HCT116 (cell line): ENCODE measurements around the gene PLA2G2C. TPM values are rescaled to one million over a fixed set of nuclear protein-coding genes. Genes with fewer than 3 reads are reported as not detected.

Source experiments
- ATAC-seq: fragments of 200-7000 bp; cut with Tn5 transposase; 2 replicates; pipeline ENCODE4 v1.9.1; 2020; ENCODE audit warnings: mild to moderate bottlenecking, moderate library complexity
- BruUV-seq: library from RNA; stranded (reverse); fragments of 400-500 nt; replicated peaks from 2 replicates; lab custom pipeline; 2021; lab: Mats Ljungman, UMichigan
- CTCF ChIA-PET: fragments of 300-600 bp; sonication (Branson Sonifier 250); formaldehyde crosslinking; loops from one replicate; lab custom pipeline; 2021; ENCODE audit warnings: antibody characterized with exemption; lab: Charles Lee
- POLR2A ChIA-PET: fragments of 300-600, 350-600 bp; sonication (Branson Sonifier 250); formaldehyde crosslinking; loops from one replicate; lab custom pipeline; 2021; ENCODE audit warnings: antibody characterized with exemption; lab: Charles Lee
- RAD21 ChIA-PET, 2 experiments: fragments of 300-600 bp; sonication (Branson Sonifier 250); formaldehyde crosslinking; loops; one replicate each; lab custom pipeline; 2023; ENCODE audit warnings: low total read pairs in 2 of 2; ENCODE audit not compliant: uncharacterized antibody in 2 of 2, unreplicated experiment in 2 of 2, low non-redundant PET in 1 of 2; lab: Charles Lee
- DNase-seq: peaks from one replicate; pipeline ENCODE4 v3.0.0-alpha.2; 2010; ENCODE audit warnings: low read depth, low spot score
- H2AFZ ChIP-seq: fragments of 200-600 bp; shearing (Covaris generic), sonication (generic); 2 replicates; pipeline ENCODE4 v1.6.1; 2017; ENCODE audit warnings: low read depth, mixed run types, mixed read lengths, antibody characterized with exemption, low read length; ENCODE audit not compliant: poor library complexity, severe bottlenecking
- H3K27ac ChIP-seq: 2 replicates; pipeline ENCODE4 v1.5.1; 2012; ENCODE audit warnings: low read depth, low read length
- H3K27me3 ChIP-seq: fragments of 200-600 bp; sonication (generic); 2 replicates; pipeline ENCODE4 v1.6.1; 2016; ENCODE audit warnings: mixed run types, low read length, mixed read lengths; ENCODE audit not compliant: insufficient read depth
- H3K36me3 ChIP-seq, 2 experiments: fragments of 200-500 bp in 1 of 2; fragments of 200-600 bp in 1 of 2; sonication (Bioruptor generic) in 1 of 2; sonication (generic) in 1 of 2; 2 replicates each; pipeline versions ENCODE4 v1.5.1 to v1.6.1; 2014 to 2016; ENCODE audit warnings: low read length in 2 of 2, inconsistent platforms in 1 of 2, mixed read lengths in 1 of 2, mixed run types in 1 of 2; ENCODE audit not compliant: insufficient read depth in 2 of 2, control insufficient read depth in 1 of 2
- H3K4me1 ChIP-seq, 2 experiments: fragments of 200-600 bp in 1 of 2; sonication (generic) in 1 of 2; 2 replicates each; pipeline versions ENCODE4 v1.5.1 to v1.6.1; 2012 to 2017; ENCODE audit warnings: low read length in 2 of 2, inconsistent platforms in 1 of 2, mild to moderate bottlenecking in 1 of 2, mixed read lengths in 1 of 2, mixed run types in 1 of 2, moderate library complexity in 1 of 2; ENCODE audit not compliant: insufficient read depth in 2 of 2, control insufficient read depth in 1 of 2
- H3K4me2 ChIP-seq: fragments of 200-600 bp; sonication (generic); 2 replicates; pipeline ENCODE4 v1.6.1; 2017; ENCODE audit warnings: mixed run types, low read length, mixed read lengths
- H3K4me3 ChIP-seq, 2 experiments: fragments of 200-600 bp in 1 of 2; sonication (generic) in 1 of 2; replicated peaks in 1 of 2; 2 replicates each; pipeline ENCODE4 v1.5.1; 2011 to 2016; ENCODE audit warnings: low read length in 2 of 2, control low read depth in 1 of 2, low read depth in 1 of 2, mild to moderate bottlenecking in 1 of 2, mixed read lengths in 1 of 2, mixed run types in 1 of 2
- H3K79me2 ChIP-seq: fragments of 200-600 bp; sonication (generic); 2 replicates; pipeline ENCODE4 v1.6.1; 2017; ENCODE audit warnings: mild to moderate bottlenecking, mixed run types, low read length, moderate library complexity, mixed read lengths; ENCODE audit not compliant: insufficient read depth
- H3K9ac ChIP-seq: fragments of 200-600 bp; sonication (generic); 2 replicates; pipeline ENCODE4 v1.6.1; 2016; ENCODE audit warnings: low read length, mixed read lengths
- H3K9me2 ChIP-seq: fragments of 200-600 bp; sonication (generic), shearing (Covaris generic); 2 replicates; pipeline ENCODE4 v1.6.1; 2017; ENCODE audit warnings: mixed run types, mild to moderate bottlenecking, moderate library complexity; ENCODE audit not compliant: insufficient read depth
- H3K9me3 ChIP-seq, 2 experiments: fragments of 200-500 bp in 1 of 2; fragments of 200-600 bp in 1 of 2; sonication (Bioruptor generic) in 1 of 2; sonication (generic) in 1 of 2; 2 replicates each; pipeline ENCODE4 v1.6.1; 2014 to 2017; ENCODE audit warnings: low read length in 2 of 2, mixed read lengths in 2 of 2, inconsistent platforms in 1 of 2, low read depth in 1 of 2, mild to moderate bottlenecking in 1 of 2, mixed run types in 1 of 2, moderate library complexity in 1 of 2; ENCODE audit not compliant: control insufficient read depth in 1 of 2, insufficient read depth in 1 of 2
- H4K20me1 ChIP-seq: fragments of 200-600 bp; sonication (generic), shearing (Covaris generic); 2 replicates; pipeline ENCODE4 v1.6.1; 2017; ENCODE audit warnings: mixed run types, mild to moderate bottlenecking, moderate library complexity; ENCODE audit not compliant: insufficient read depth
- ATF3 ChIP-seq: IDR thresholded peaks from 2 replicates; pipeline ENCODE4 v1.6.1; 2012
- CBX3 ChIP-seq: IDR thresholded peaks from 2 replicates; pipeline ENCODE4 v1.6.1; 2012; ENCODE audit warnings: low read depth
- CEBPB ChIP-seq: IDR thresholded peaks from 2 replicates; pipeline ENCODE4 v1.6.1; 2012; ENCODE audit warnings: low read depth
- ELF1 ChIP-seq: IDR thresholded peaks from 2 replicates; pipeline ENCODE4 v1.6.1; 2012; ENCODE audit warnings: low read depth, borderline replicate concordance
- EZH2 ChIP-seq: fragments of 200-600 bp; sonication (generic); IDR thresholded peaks from 2 replicates; pipeline ENCODE4 v1.6.1; 2017; ENCODE audit warnings: antibody characterized with exemption, mixed run types
- EZH2phosphoT487 ChIP-seq: fragments of 200-600 bp; IDR thresholded peaks from 2 replicates; pipeline ENCODE4 v1.6.1; 2018; ENCODE audit warnings: antibody characterized with exemption, borderline replicate concordance
- JUND ChIP-seq: IDR thresholded peaks from 2 replicates; pipeline ENCODE4 v1.6.1; 2012
- POLR2A ChIP-seq: IDR thresholded peaks from 2 replicates; pipeline ENCODE4 v1.7.0; 2011; ENCODE audit warnings: borderline replicate concordance; ENCODE audit not compliant: insufficient read depth, insufficient read length; ENCODE audit errors: extremely low read depth
- POLR2AphosphoS5 ChIP-seq: IDR thresholded peaks from 2 replicates; pipeline ENCODE4 v1.6.1; 2011; ENCODE audit warnings: mild to moderate bottlenecking, low read depth, low read length, moderate library complexity
- SP1 ChIP-seq: IDR thresholded peaks from 2 replicates; pipeline ENCODE4 v1.6.1; 2012; ENCODE audit warnings: low read depth
- SRF ChIP-seq: IDR thresholded peaks from 2 replicates; pipeline ENCODE4 v1.6.1; 2012; ENCODE audit warnings: low read depth
- ZFX ChIP-seq: fragments of 450-650 bp; IDR thresholded peaks from 2 replicates; pipeline ENCODE4 v1.6.1; 2017
- ZNF274 ChIP-seq: fragments of 200-500 bp; sonication (Bioruptor generic); IDR thresholded peaks from 2 replicates; pipeline ENCODE4 v1.6.1; 2014; ENCODE audit warnings: mild to moderate bottlenecking, low read depth, low read length, inconsistent platforms
- intact Hi-C: fragments of 100-400 bp; cut with micrococcal nuclease; formaldehyde crosslinking; loops from 2 replicates; pipeline ENCODE4 v1.10.0; 2022
- total RNA-seq: library from RNA; stranded (reverse); gene quantifications from one replicate; pipeline ENCODE4 v1.2.1, GENCODE V29; 2021; ENCODE audit not compliant: unreplicated experiment
- TF ChIP-seq, protein P1 (sequence below): IDR thresholded peaks from 2 replicates; pipeline ENCODE4 v1.6.1; 2012; ENCODE audit warnings: low read depth
- TF ChIP-seq, protein P2 (sequence below): IDR thresholded peaks from 2 replicates; pipeline ENCODE4 v1.6.1; 2011; ENCODE audit warnings: mild to moderate bottlenecking, low read length, moderate library complexity; ENCODE audit not compliant: insufficient replicate concordance; ENCODE audit errors: extremely low read depth

The PLA2G2C gene
- total RNA-seq, 1 experiment from 2014 or later = not detected

GRCh38 chr1:20125100-20125499 lies 61.2 kb downstream of the PLA2G2C start:
- Histone ChIP-seq H3K27me3 (no peaks in the 10 kb centered on the region), H3K9me3 (no peaks in the 10 kb centered on the region), H3K4me2 (peak overlapping the region; percentile 48; the same call in 1 of the 2 replicates), H3K9me2 (no peaks in the 10 kb centered on the region), H3K36me3 (no peaks in the 10 kb centered on the region), H3K9ac (no peak overlapping the region), H3K4me3 (no peak overlapping the region), H3K79me2 (no peaks in the 10 kb centered on the region), H4K20me1 (no peaks in the 10 kb centered on the region), H2AFZ (peak overlapping the region; percentile 57), H3K4me1 (peaks cover 9 to 21% of the 10 kb centered on the region in 2 experiments), H3K27ac (no peak overlapping the region)
- ATAC-seq = no peak
- RAD21 ChIA-PET = no interaction called here
- BruUV-seq = no TSS peak
- DNase-seq = no peak
- TF ChIP-seq EZH2 = no peak
- intact Hi-C loops = no loop called here
- POLR2A ChIA-PET = no interaction called here
- CTCF ChIA-PET = interaction anchor here (0.6 to 1.4 kb wide), 2 partner anchors 22 to 23 kb away, joined by 3 read pairs; no protein-coding TSS in a partner anchor

- no TSS peak for BruUV-seq
- intact Hi-C loops = no loop called here
- TF ChIP-seq ELF1 (no peak), SP1 (peak; percentile 55), SRF (no peak; the same call in 1 of the 2 replicates), POLR2A (no peak), EZH2phosphoT487 (no peak), CBX3 (0 out of 2 replicates have a peak, but pooled peaks have one; percentile 33), CEBPB (no peak), ZFX (no peak), JUND (peak; percentile 88), POLR2AphosphoS5 (0 out of 2 replicates have a peak, but pooled peaks have one; percentile 31), ZNF274 (no peak), ATF3 (no peak)
- TF ChIP-seq, protein P1, sequence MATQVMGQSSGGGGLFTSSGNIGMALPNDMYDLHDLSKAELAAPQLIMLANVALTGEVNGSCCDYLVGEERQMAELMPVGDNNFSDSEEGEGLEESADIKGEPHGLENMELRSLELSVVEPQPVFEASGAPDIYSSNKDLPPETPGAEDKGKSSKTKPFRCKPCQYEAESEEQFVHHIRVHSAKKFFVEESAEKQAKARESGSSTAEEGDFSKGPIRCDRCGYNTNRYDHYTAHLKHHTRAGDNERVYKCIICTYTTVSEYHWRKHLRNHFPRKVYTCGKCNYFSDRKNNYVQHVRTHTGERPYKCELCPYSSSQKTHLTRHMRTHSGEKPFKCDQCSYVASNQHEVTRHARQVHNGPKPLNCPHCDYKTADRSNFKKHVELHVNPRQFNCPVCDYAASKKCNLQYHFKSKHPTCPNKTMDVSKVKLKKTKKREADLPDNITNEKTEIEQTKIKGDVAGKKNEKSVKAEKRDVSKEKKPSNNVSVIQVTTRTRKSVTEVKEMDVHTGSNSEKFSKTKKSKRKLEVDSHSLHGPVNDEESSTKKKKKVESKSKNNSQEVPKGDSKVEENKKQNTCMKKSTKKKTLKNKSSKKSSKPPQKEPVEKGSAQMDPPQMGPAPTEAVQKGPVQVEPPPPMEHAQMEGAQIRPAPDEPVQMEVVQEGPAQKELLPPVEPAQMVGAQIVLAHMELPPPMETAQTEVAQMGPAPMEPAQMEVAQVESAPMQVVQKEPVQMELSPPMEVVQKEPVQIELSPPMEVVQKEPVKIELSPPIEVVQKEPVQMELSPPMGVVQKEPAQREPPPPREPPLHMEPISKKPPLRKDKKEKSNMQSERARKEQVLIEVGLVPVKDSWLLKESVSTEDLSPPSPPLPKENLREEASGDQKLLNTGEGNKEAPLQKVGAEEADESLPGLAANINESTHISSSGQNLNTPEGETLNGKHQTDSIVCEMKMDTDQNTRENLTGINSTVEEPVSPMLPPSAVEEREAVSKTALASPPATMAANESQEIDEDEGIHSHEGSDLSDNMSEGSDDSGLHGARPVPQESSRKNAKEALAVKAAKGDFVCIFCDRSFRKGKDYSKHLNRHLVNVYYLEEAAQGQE = no peak
- TF ChIP-seq, protein P2, sequence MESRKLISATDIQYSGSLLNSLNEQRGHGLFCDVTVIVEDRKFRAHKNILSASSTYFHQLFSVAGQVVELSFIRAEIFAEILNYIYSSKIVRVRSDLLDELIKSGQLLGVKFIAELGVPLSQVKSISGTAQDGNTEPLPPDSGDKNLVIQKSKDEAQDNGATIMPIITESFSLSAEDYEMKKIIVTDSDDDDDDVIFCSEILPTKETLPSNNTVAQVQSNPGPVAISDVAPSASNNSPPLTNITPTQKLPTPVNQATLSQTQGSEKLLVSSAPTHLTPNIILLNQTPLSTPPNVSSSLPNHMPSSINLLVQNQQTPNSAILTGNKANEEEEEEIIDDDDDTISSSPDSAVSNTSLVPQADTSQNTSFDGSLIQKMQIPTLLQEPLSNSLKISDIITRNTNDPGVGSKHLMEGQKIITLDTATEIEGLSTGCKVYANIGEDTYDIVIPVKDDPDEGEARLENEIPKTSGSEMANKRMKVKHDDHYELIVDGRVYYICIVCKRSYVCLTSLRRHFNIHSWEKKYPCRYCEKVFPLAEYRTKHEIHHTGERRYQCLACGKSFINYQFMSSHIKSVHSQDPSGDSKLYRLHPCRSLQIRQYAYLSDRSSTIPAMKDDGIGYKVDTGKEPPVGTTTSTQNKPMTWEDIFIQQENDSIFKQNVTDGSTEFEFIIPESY = no peak
Observed at GRCh38 chr1:20124456-20125057, 61.8 kb downstream of the PLA2G2C start.

More at GRCh38 chr1:20124456-20125057, 61.8 kb downstream of the PLA2G2C start:
- POLR2A ChIA-PET = no interaction called here
- DNase-seq = peak; percentile 57
- H3K27me3 ChIP-seq = no peaks in the 10 kb centered on the region
- H3K79me2 ChIP-seq = no peaks in the 10 kb centered on the region
- no peaks in the 10 kb centered on the region for H3K9me2 ChIP-seq
- peak overlapping the region; percentile 60 for H2AFZ ChIP-seq
- no peaks in the 10 kb centered on the region for H3K9me3 ChIP-seq
- H3K4me2 ChIP-seq = peak overlapping the region; percentile 48
- H3K4me1 ChIP-seq = peaks cover 9 to 21% of the 10 kb centered on the region in 2 experiments
- peak; percentile 86 for ATAC-seq
- CTCF ChIA-PET = interaction anchor here (1.4 kb wide), 1 partner anchor 23 kb away, joined by 3 read pairs; no protein-coding TSS in a partner anchor
- H3K9ac ChIP-seq = no peak overlapping the region
- H3K27ac ChIP-seq = no peak overlapping the region
- no peaks in the 10 kb centered on the region for H3K36me3 ChIP-seq
- no peak overlapping the region for H3K4me3 ChIP-seq
- RAD21 ChIA-PET = interaction anchor here in 1 of 2 experiments (0.7 kb wide), 1 partner anchor 133 kb away, joined by 3 read pairs; no protein-coding TSS in a partner anchor
- no peaks in the 10 kb centered on the region for H4K20me1 ChIP-seq
